22Rv1 (cell line): ENCODE data around the gene NT5DC1.

Source experiments
- H3K27ac ChIP-seq: fragments of 450-650 bp; 2 replicates; pipeline ENCODE4 v1.5.1; 2017
- ZFX ChIP-seq: fragments of 450-650 bp; IDR thresholded peaks from 2 replicates; pipeline ENCODE4 v1.6.1; 2017; ENCODE audit warnings: antibody characterized with exemption, borderline replicate concordance
- TF ChIP-seq, protein P1 (sequence below): fragments of 450-650 bp; IDR thresholded peaks from 2 replicates; pipeline ENCODE4 v1.5.1; 2017; ENCODE audit warnings: mild to moderate bottlenecking

Gene NT5DC1

GRCh38 chr6:116218866-116219265 is 118.2 kb downstream of the NT5DC1 start:
- H3K27ac ChIP-seq: no peak overlapping the region
- no peak for TF ChIP-seq ZFX
- TF ChIP-seq, protein P1, sequence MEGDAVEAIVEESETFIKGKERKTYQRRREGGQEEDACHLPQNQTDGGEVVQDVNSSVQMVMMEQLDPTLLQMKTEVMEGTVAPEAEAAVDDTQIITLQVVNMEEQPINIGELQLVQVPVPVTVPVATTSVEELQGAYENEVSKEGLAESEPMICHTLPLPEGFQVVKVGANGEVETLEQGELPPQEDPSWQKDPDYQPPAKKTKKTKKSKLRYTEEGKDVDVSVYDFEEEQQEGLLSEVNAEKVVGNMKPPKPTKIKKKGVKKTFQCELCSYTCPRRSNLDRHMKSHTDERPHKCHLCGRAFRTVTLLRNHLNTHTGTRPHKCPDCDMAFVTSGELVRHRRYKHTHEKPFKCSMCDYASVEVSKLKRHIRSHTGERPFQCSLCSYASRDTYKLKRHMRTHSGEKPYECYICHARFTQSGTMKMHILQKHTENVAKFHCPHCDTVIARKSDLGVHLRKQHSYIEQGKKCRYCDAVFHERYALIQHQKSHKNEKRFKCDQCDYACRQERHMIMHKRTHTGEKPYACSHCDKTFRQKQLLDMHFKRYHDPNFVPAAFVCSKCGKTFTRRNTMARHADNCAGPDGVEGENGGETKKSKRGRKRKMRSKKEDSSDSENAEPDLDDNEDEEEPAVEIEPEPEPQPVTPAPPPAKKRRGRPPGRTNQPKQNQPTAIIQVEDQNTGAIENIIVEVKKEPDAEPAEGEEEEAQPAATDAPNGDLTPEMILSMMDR: no peak

DNA sequence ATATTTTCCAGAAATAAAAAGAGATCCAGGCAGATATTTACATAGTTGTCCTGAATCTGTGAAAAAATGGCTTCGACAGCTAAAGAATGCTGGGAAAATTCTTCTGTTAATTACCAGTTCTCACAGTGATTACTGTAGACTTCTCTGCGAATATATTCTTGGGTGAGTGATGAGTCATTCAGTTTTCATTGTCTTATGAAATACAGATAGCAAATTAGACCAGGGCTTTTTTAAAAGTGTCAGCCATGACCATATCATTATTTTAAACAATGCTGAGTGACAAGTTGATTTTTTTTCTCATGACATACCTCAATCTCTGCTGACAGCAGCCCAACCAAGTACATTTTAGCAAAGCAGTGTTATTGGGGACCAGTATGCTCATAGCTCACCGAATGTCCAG is 120.4 kb downstream of the NT5DC1 start:
- TF ChIP-seq ZFX: no peak
- TF ChIP-seq, protein P1: no peak
- no peak overlapping the region for H3K27ac ChIP-seq

DNA sequence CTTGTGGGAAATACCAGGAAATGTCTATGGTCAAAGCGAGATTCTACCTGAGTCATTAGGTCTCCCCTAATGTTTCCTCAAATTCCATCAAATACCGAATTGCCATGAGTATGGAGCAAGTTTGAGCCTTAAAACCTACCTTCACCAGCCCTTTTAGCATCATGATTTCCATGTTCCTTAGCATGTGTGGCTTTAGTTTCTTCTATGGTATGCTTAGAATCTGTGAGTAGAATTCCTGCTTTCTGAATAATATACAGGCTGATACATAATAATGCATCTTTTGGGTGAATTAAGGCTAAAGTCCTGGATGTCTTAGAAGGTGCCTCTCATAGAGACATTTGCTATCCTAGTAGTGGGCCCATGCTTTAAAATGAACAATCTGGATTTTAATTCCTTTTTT is 121.3 kb downstream of the NT5DC1 start:
- TF ChIP-seq ZFX: no peak
- TF ChIP-seq, protein P1: no peak
- no peak overlapping the region for H3K27ac ChIP-seq

DNA sequence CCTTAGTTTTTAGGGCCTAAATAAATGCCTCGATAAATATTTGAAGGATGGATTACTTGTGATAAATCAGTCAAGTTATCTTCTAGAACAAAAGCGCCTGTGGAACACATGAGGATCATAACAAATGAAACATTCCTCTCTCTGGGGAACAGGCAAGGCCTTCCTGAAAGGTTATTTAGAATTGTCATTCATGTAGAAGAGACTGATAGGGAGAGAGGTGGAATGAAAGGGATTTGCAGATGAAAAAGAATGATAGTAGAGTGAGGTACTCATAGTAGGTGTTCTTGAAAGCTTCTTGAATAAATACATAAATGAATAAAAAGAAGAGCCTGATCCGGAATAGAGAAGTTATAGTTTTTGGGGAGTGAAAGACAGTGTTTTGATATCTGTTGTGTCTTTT is 122.7 kb downstream of the NT5DC1 start:
- TF ChIP-seq, protein P1: no peak
- TF ChIP-seq ZFX: no peak
- H3K27ac ChIP-seq: no peak overlapping the region

GRCh38 chr6:116229287-116229913 is 128.7 kb downstream of the NT5DC1 start:
- H3K27ac ChIP-seq: no peak overlapping the region
- TF ChIP-seq, protein P1: no peak
- no peak for TF ChIP-seq ZFX

GRCh38 chr6:116234689-116235088 is 134.0 kb downstream of the NT5DC1 start:
- TF ChIP-seq, protein P1: no peak
- no peak for TF ChIP-seq ZFX
- H3K27ac ChIP-seq: no peak overlapping the region

DNA sequence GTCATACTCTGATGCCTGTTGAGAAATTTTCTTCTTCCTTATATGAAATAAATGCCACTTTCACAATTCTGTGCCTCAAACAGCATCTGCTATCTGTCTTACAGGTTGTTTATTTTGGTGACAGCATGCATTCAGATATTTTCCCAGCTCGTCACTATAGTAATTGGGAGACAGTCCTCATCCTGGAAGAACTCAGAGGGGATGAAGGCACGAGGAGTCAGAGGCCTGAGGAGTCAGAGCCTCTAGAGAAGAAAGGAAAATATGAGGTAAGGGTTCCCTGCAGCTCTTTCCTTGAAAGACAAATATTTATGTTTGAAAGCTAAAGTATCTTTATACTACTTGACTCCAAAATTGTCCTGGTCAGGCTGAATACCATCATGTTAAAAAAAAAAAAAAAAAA is 137.4 kb downstream of the NT5DC1 start:
- H3K27ac ChIP-seq: no peak overlapping the region
- TF ChIP-seq, protein P1: no peak
- TF ChIP-seq ZFX: no peak
